Sigmoid colon (tissue), 4 donors: ENCODE measurements around the gene WFIKKN2.

Experiments used
- POLR2A ChIP-seq, 2 donors: fragments of 450-650 bp; IDR thresholded peaks; one replicate each; pipeline ENCODE4 v1.6.1; 2016; ENCODE audit warnings: antibody characterized with exemption in 2 of 2, mild to moderate bottlenecking in 2 of 2, moderate library complexity in 2 of 2
- POLR2AphosphoS5 ChIP-seq, 4 donors: sonication (generic); formaldehyde crosslinking; IDR thresholded peaks; one replicate each; pipeline ENCODE4 v1.6.1; 2017; ENCODE audit warnings: antibody characterized with exemption in 4 of 4
- TF ChIP-seq, protein P1 (sequence below), 4 experiments: fragments of 450-650 bp in 3 of 4; fragments of 200-600 bp in 1 of 4; IDR thresholded peaks; one replicate each; pipeline ENCODE4 v1.5.1; 2016 to 2019; ENCODE audit warnings: antibody characterized with exemption in 4 of 4, mild to moderate bottlenecking in 3 of 4, moderate library complexity in 2 of 4

DNA sequence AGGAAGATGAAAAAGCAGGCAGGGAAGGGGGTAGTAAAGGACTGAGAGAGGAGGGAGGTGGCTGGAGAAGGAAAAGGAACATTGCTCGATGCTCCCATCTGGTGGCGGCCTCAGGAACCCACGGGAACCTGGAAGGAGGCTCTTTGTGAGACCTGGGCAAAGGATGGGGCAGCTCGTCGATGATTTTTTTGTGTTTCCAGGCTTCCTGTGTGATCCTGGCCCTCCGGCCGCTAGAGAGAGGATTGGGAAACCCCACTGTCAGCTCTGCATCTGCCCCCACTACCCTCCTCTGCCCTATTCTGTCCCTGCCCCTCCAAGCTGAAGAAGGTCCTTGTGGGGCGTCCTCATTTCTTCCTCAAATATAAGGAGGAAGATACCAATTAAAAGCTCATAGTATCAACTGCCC, 6.6 kb downstream of the WFIKKN2 start:
- TF ChIP-seq, protein P1, sequence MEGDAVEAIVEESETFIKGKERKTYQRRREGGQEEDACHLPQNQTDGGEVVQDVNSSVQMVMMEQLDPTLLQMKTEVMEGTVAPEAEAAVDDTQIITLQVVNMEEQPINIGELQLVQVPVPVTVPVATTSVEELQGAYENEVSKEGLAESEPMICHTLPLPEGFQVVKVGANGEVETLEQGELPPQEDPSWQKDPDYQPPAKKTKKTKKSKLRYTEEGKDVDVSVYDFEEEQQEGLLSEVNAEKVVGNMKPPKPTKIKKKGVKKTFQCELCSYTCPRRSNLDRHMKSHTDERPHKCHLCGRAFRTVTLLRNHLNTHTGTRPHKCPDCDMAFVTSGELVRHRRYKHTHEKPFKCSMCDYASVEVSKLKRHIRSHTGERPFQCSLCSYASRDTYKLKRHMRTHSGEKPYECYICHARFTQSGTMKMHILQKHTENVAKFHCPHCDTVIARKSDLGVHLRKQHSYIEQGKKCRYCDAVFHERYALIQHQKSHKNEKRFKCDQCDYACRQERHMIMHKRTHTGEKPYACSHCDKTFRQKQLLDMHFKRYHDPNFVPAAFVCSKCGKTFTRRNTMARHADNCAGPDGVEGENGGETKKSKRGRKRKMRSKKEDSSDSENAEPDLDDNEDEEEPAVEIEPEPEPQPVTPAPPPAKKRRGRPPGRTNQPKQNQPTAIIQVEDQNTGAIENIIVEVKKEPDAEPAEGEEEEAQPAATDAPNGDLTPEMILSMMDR (IDR thresholded peaks at IDR 0.05), result peak; percentile 83 to 86 (median 84)
- TF ChIP-seq POLR2A (IDR thresholded peaks at IDR 0.05), result no peak
- TF ChIP-seq POLR2AphosphoS5 (IDR thresholded peaks at IDR 0.05), result no peak
